Tibial artery (tissue), 4 donors: ENCODE data around the gene CBARP.

Source experiments
- DNase-seq, 2 donors: peaks; one replicate each; pipeline ENCODE4 v3.0.0-alpha.2; 2019
- H3K27ac ChIP-seq, 2 donors: fragments of 200-600 bp; sonication (generic) in 1 of 2; 1 replicate in 1 of 2; 2 replicates in 1 of 2; pipeline ENCODE4 v1.5.1; 2018 to 2019; ENCODE audit warnings: mild to moderate bottlenecking in 1 of 2
- H3K27me3 ChIP-seq, 2 donors: fragments of 200-600 bp; sonication (generic) in 1 of 2; one replicate each; pipeline versions ENCODE4 v1.5.1 to v1.6.0; 2016 to 2019
- H3K36me3 ChIP-seq, 3 donors: fragments of 200-600 bp; sonication (generic) in 2 of 3; one replicate each; pipeline ENCODE4 v1.5.1; 2016 to 2019; ENCODE audit warnings: mild to moderate bottlenecking in 2 of 3
- H3K4me1 ChIP-seq, 4 donors: fragments of 200-600 bp; sonication (generic) in 2 of 4; 1 replicate in 3 of 4; 2 replicates in 1 of 4; pipeline ENCODE4 v1.5.1; 2016 to 2019
- H3K4me3 ChIP-seq, 2 donors: fragments of 200-600 bp; sonication (generic) in 1 of 2; 1 replicate in 1 of 2; 2 replicates in 1 of 2; pipeline ENCODE4 v1.5.1; 2018 to 2019; ENCODE audit warnings: mild to moderate bottlenecking in 2 of 2
- H3K9me3 ChIP-seq, 3 donors: fragments of 200-600 bp; sonication (generic) in 1 of 3; one replicate each; pipeline ENCODE4 v1.5.1; 2016 to 2019
- intact Hi-C: fragments of 100-400 bp; cut with DNase I; formaldehyde crosslinking; loops from one replicate; pipeline ENCODE4 v1.15.0; 2023; ENCODE audit warnings: low total_unique reads
- TF ChIP-seq, protein P1 (sequence below), 2 experiments: fragments of 200-600 bp in 1 of 2; fragments of 450-650 bp in 1 of 2; IDR thresholded peaks; one replicate each; pipeline ENCODE4 v1.5.1; 2017 to 2019; ENCODE audit warnings: antibody characterized with exemption in 2 of 2, mild to moderate bottlenecking in 1 of 2, moderate library complexity in 1 of 2

The CBARP gene

DNA sequence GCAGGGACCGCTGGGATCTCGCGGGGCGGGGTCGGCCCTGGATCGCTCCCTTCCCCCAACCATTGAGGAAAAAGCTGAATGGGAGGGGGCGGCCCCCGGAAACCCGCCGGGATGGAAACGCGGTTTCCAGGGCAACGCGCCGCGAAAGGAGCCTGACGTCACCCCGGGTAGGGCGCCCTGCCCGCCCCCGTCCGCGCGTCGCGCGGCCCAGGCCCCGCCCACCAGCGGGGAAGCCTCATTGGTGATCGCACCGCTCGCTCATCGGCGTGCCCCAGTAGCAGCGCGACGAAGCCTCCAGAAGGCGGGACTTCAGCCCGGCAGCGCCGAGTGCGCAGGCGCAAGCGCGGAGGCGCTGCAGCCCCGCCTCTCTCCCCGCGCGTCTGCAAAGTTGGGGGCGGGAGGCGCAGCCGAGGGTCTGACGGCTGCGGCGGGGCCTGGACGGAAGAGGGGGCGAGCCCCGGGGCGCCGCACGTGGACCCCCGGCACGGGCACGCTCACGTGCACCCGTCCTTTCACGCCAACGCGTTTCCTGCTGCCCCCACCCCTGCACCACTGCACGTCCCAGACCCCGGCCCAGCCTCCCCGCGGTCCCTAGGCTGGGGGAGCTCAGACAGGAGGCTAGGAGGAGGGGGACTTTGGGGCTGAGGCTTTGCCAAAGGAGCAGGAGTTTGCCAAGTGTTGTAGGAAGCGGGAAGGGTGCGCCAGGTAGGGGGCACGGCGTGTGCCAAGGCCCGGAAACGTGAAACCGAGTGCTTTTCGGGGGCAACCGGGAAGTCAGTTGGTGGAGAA, 23.1 kb upstream of the CBARP start:
- H3K27ac ChIP-seq: peak overlapping the region; percentile 93 to 95
- peak; percentile 94 to 98 for DNase-seq
- H3K36me3 ChIP-seq: peaks cover 13 to 26% (median 24%) of the 10 kb centered on the region in 3 donors
- intact Hi-C loops: no loop called here
- H3K9me3 ChIP-seq: no peaks in the 10 kb centered on the region
- H3K27me3 ChIP-seq: no peaks in the 10 kb centered on the region
- peak overlapping the region; percentile 64 to 77 for H3K4me3 ChIP-seq
- peaks cover 10 to 77% (median 72%) of the 10 kb centered on the region in 4 donors for H3K4me1 ChIP-seq
- TF ChIP-seq, protein P1, sequence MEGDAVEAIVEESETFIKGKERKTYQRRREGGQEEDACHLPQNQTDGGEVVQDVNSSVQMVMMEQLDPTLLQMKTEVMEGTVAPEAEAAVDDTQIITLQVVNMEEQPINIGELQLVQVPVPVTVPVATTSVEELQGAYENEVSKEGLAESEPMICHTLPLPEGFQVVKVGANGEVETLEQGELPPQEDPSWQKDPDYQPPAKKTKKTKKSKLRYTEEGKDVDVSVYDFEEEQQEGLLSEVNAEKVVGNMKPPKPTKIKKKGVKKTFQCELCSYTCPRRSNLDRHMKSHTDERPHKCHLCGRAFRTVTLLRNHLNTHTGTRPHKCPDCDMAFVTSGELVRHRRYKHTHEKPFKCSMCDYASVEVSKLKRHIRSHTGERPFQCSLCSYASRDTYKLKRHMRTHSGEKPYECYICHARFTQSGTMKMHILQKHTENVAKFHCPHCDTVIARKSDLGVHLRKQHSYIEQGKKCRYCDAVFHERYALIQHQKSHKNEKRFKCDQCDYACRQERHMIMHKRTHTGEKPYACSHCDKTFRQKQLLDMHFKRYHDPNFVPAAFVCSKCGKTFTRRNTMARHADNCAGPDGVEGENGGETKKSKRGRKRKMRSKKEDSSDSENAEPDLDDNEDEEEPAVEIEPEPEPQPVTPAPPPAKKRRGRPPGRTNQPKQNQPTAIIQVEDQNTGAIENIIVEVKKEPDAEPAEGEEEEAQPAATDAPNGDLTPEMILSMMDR (IDR thresholded peaks at IDR 0.05): no peak

DNA sequence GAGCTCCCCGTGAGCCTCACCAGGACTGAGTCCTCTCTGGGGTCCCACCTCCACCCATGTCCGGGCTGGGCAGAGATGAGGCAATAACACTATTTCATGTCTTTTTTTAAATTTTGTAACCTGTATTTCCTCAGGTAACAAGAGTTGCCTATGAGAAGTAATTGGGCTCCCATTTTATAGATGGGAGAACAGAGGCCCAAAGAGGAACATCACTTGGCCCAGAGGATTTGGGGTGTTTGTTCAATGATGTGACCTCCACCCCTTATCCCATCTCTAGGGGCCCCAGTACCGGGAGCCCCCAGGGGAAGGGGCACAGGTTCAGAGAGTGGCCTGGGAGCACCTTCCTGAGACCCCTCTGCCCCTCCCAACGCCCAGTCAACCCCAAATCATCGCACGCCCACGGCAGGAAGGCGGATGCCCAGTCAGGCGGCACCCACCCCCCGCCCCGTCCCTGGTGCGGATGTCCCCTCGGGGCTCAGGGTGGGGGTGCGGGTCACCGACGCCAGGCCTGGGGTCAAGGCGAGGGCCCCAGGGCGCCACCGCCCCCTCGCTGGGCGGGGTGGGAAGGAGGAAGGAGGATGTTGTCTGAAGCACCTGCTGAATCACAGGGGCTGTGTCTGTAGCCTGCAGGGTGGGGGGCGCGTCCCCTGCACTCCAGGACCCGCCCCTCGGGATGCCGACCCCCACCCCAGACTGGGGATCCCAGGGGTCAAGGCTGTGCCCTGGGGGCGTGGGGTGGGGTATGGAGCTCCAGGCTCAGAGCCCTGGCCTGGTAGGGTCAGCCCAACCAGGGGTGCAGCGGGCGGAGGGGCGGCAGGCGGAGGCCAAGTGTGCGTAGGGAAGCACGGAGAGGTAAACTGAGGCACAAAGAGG, 22.3 kb upstream of the CBARP start:
- Histone ChIP-seq H3K4me1 (peaks cover 10 to 77% (median 72%) of the 10 kb centered on the region in 4 donors), H3K9me3 (no peaks in the 10 kb centered on the region), H3K36me3 (peaks cover 21 to 34% (median 33%) of the 10 kb centered on the region in 3 donors), H3K27me3 (no peaks in the 10 kb centered on the region), H3K27ac (peak overlapping the region; percentile 93 to 95), H3K4me3 (peak overlapping the region; percentile 64 to 77)
- TF ChIP-seq, protein P1 (IDR thresholded peaks at IDR 0.05): no peak
- intact Hi-C loops: no loop called here
- DNase-seq: peak in 1 of 2 donors; percentile 75

- Histone ChIP-seq H3K36me3 (peaks cover 29 to 42% (median 41%) of the 10 kb centered on the region in 3 donors), H3K4me3 (peak overlapping the region; percentile 13 to 31), H3K9me3 (no peaks in the 10 kb centered on the region), H3K27ac (peak overlapping the region; percentile 93 to 95), H3K4me1 (peaks cover 10 to 80% (median 75%) of the 10 kb centered on the region in 4 donors), H3K27me3 (no peaks in the 10 kb centered on the region)
- intact Hi-C loops: no loop called here
- peak; percentile 70 to 87 for DNase-seq
- TF ChIP-seq, protein P1 (IDR thresholded peaks at IDR 0.05): no peak
These were observed 21.5 kb upstream of the CBARP start for GRCh38 chr19:1259206-1259875.

- Histone ChIP-seq H3K4me1 (peaks cover 15 to 86% (median 80%) of the 10 kb centered on the region in 4 donors), H3K27ac (peak overlapping the region; percentile 93 to 95), H3K9me3 (no peaks in the 10 kb centered on the region), H3K4me3 (peak overlapping the region; percentile 13 to 31), H3K27me3 (no peaks in the 10 kb centered on the region), H3K36me3 (peaks cover 33 to 48% (median 46%) of the 10 kb centered on the region in 3 donors)
- DNase-seq: no peak
- TF ChIP-seq, protein P1 (IDR thresholded peaks at IDR 0.05): no peak
- intact Hi-C loops: no loop called here
These were observed 21.0 kb upstream of the CBARP start for GRCh38 chr19:1258707-1259205.

DNA sequence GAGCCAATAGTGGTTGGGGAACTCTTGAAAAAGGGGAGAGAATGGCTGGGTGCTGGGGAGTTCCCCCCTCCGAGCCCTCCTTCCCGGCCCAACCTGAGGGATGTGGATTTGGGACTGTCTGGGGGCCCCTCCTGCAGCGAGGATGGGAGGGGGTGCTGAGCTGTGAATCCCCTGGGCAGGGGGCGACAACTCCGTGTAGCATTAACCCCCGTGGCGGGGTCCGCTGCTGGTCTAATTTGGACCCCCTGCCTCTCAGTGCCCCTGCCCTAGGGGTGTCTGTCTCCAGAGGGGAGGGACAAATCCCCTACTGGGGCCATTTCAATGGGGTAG, 20.3 kb upstream of the CBARP start:
- H3K4me3 ChIP-seq: no peak overlapping the region
- H3K27me3 ChIP-seq: no peaks in the 10 kb centered on the region
- TF ChIP-seq, protein P1 (IDR thresholded peaks at IDR 0.05): no peak
- H3K4me1 ChIP-seq: peaks cover 17 to 88% (median 85%) of the 10 kb centered on the region in 4 donors
- H3K36me3 ChIP-seq: peaks cover 33 to 50% (median 47%) of the 10 kb centered on the region in 3 donors
- peak overlapping the region; percentile 93 to 95 for H3K27ac ChIP-seq
- no peaks in the 10 kb centered on the region for H3K9me3 ChIP-seq
- intact Hi-C loops: no loop called here
- DNase-seq: no peak
